Stomach (tissue), 4 donors: ENCODE results near the gene TSHZ2.

Experiments used
- CTCF ChIP-seq, 7 experiments: fragments of 450-650 bp in 4 of 7; fragments of 200-600 bp in 3 of 7; sonication (generic) in 3 of 7; IDR thresholded peaks; one replicate each; pipeline ENCODE4 v1.5.1; 2016 to 2019; ENCODE audit warnings: antibody characterized with exemption in 7 of 7, control low read depth in 2 of 7, mild to moderate bottlenecking in 1 of 7
- POLR2A ChIP-seq, 4 donors: fragments of 450-650 bp; IDR thresholded peaks; one replicate each; pipeline ENCODE4 v1.6.1; 2016; ENCODE audit warnings: antibody characterized with exemption in 4 of 4, control low read depth in 2 of 4, mild to moderate bottlenecking in 1 of 4, moderate library complexity in 1 of 4

DNA sequence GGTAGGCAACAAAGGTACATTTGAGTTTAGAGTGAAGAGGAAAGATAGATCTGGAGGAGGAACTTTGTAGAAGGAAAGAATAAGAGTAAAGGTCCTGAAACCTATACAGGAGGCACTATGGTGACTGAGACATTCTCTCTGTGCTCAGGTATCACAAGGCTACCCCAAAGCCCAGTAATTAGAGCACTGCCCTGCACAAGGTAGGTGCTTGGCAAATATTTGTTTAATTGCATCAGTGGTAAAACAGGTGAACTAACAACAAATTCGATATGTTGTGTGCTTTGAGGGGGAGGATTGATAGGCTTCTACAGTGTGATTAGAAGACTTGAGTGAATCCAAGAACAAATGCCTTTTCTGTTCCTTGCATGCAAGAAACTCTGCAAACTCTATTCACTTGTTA lies 6.8 kb upstream of the TSHZ2 start:
- no peak for TF ChIP-seq CTCF (IDR thresholded peaks at IDR 0.05)
- TF ChIP-seq POLR2A (IDR thresholded peaks at IDR 0.05), result no peak
